ENCODE data around the gene ST7L.
A peak's percentile ranks its signal among the peaks of the same experiment; 100 is the strongest.

Gene ST7L

GRCh38 chr1:112516141-112516540, 102.8 kb downstream of the ST7L start:
- DNase-seq = no peak

GRCh38 chr1:112515311-112516009, 103.5 kb downstream of the ST7L start:
- no peak for DNase-seq

- DNase-seq = no peak
These were observed 104.0 kb downstream of the ST7L start for GRCh38 chr1:112514901-112515300.

GRCh38 chr1:112513112-112513870, 105.7 kb downstream of the ST7L start:
- DNase-seq = no peak

GRCh38 chr1:112511897-112512296, 107.0 kb downstream of the ST7L start:
- no peak for DNase-seq

- DNase-seq = no peak
These were observed 108.6 kb downstream of the ST7L start for GRCh38 chr1:112510340-112510739.

GRCh38 chr1:112509660-112510178, 109.2 kb downstream of the ST7L start:
- DNase-seq = no peak

GRCh38 chr1:112509005-112509659, 109.8 kb downstream of the ST7L start:
- DNase-seq = no peak

GRCh38 chr1:112508278-112509004, 110.5 kb downstream of the ST7L start, which contains the start of gene WNT2B:
TSS of gene WNT2B (plus strand) at chr1:112508965. CDS start at chr1:112509263, 298 bp downstream.
- peak in 7 of 51 donors; percentile 7 to 40 (median 29) for DNase-seq

GRCh38 chr1:112507921-112508277, 111.0 kb downstream of the ST7L start:
- DNase-seq = no peak

GRCh38 chr1:112507336-112507735, 111.6 kb downstream of the ST7L start:
- DNase-seq = no peak

- DNase-seq = no peak
These were observed 112.2 kb downstream of the ST7L start for GRCh38 chr1:112506731-112507130.

GRCh38 chr1:112506306-112506705, 112.6 kb downstream of the ST7L start:
- DNase-seq = no peak

- DNase-seq = no peak
These were observed 113.1 kb downstream of the ST7L start for GRCh38 chr1:112505878-112506277.

- DNase-seq = no peak
These were observed 113.5 kb downstream of the ST7L start for GRCh38 chr1:112505400-112505785.

- no peak for DNase-seq
These were observed 114.1 kb downstream of the ST7L start for GRCh38 chr1:112504661-112505399.

GRCh38 chr1:112504001-112504660, 114.8 kb downstream of the ST7L start:
- DNase-seq = no peak

- DNase-seq = peak in 1 of 51 donors; percentile 34
These were observed 116.1 kb downstream of the ST7L start for GRCh38 chr1:112502826-112503225.

- peak in 49 of 51 donors; percentile 24 to 84 (median 61) for DNase-seq
These were observed 116.9 kb downstream of the ST7L start for GRCh38 chr1:112501810-112502641.
